GM18870 (cell line): ENCODE results near the gene PEPD.

Source experiments
- ATAC-seq: cut with Tn5 transposase; IDR thresholded peaks from one replicate; pipeline ENCODE4 v1.9.1; 2021; ENCODE audit warnings: moderate library complexity; ENCODE audit not compliant: unreplicated experiment

The PEPD gene

GRCh38 chr19:33409906-33410685, 111.5 kb downstream of the PEPD start:
- ATAC-seq: no peak

GRCh38 chr19:33408538-33409434, 112.8 kb downstream of the PEPD start:
- ATAC-seq: no peak

GRCh38 chr19:33408116-33408515, 113.5 kb downstream of the PEPD start:
- no peak for ATAC-seq

GRCh38 chr19:33407716-33408115, 113.9 kb downstream of the PEPD start:
- ATAC-seq: no peak

- no peak for ATAC-seq
Observed at GRCh38 chr19:33407140-33407551, 114.4 kb downstream of the PEPD start.

GRCh38 chr19:33406521-33407139, 115.0 kb downstream of the PEPD start:
- ATAC-seq: no peak

GRCh38 chr19:33405553-33406461, 115.8 kb downstream of the PEPD start:
- ATAC-seq: no peak

- ATAC-seq: no peak
Observed at GRCh38 chr19:33405254-33405552, 116.4 kb downstream of the PEPD start.

- no peak for ATAC-seq
Observed at GRCh38 chr19:33404506-33405253, 116.9 kb downstream of the PEPD start.

GRCh38 chr19:33403973-33404304, 117.7 kb downstream of the PEPD start:
- ATAC-seq: no peak

- no peak for ATAC-seq
Observed at GRCh38 chr19:33403221-33403972, 118.2 kb downstream of the PEPD start.

- no peak for ATAC-seq
Observed at GRCh38 chr19:33402421-33403220, 119.0 kb downstream of the PEPD start.

GRCh38 chr19:33401683-33402420, 119.7 kb downstream of the PEPD start:
- no peak for ATAC-seq

- ATAC-seq: no peak
Observed at GRCh38 chr19:33400856-33401682, 120.5 kb downstream of the PEPD start.

GRCh38 chr19:33399745-33400681, 121.6 kb downstream of the PEPD start:
- no peak for ATAC-seq
